Colonic mucosa (tissue), 4 donors: ENCODE data around the gene TENM4. TPM values are rescaled to one million over a fixed set of nuclear protein-coding genes. Genes with fewer than 3 reads are reported as not detected.

Experiments
- DNase-seq: peaks from one replicate; pipeline ENCODE4 v3.0.0-alpha.2; 2020
- H3K27ac ChIP-seq: fragments of 200-600 bp; one replicate; pipeline ENCODE4 v1.8.0; 2021
- H3K27me3 ChIP-seq: fragments of 200-600 bp; one replicate; pipeline ENCODE4 v1.8.0; 2021
- H3K36me3 ChIP-seq: fragments of 200-600 bp; one replicate; pipeline ENCODE4 v1.8.0; 2021
- H3K4me1 ChIP-seq: fragments of 200-600 bp; one replicate; pipeline ENCODE4 v1.8.0; 2021; ENCODE audit warnings: mild to moderate bottlenecking
- H3K4me3 ChIP-seq: fragments of 200-600 bp; one replicate; pipeline ENCODE4 v1.8.0; 2021
- H3K9ac ChIP-seq, 2 donors: one replicate each; pipeline ENCODE4 v1.7.0; 2013; ENCODE audit warnings: control low read depth in 2 of 2, low read depth in 2 of 2, low read length in 2 of 2
- H3K9me3 ChIP-seq: fragments of 200-600 bp; one replicate; pipeline ENCODE4 v1.8.0; 2021
- intact Hi-C: fragments of 100-400 bp; cut with DNase I; formaldehyde crosslinking; loops from one replicate; pipeline ENCODE4 v1.14.1; 2022
- total RNA-seq, 2 donors: library from RNA; stranded (reverse); fragmentation: NEBNext Ultra II Directional in 1 of 2; extraction: Animal tissue kit (Norgen Biotek cat#: 25700) in 1 of 2; gene quantifications; one replicate each; pipeline ENCODE4 v1.2.1, GENCODE V29; 2021
- TF ChIP-seq, protein P1 (sequence below): fragments of 200-600 bp; IDR thresholded peaks from one replicate; pipeline ENCODE4 v1.8.0; 2022; ENCODE audit warnings: antibody characterized with exemption, mild to moderate bottlenecking
- donor health status: healthy.
- donor health status: DM: no; HTN: no; CAD: no.
- donor health status: DM: no; HTN: no; CAD: no.

Gene TENM4
- total RNA-seq, 2 donors from 2014 or later, result 0.48 to 1.2 TPM

DNA sequence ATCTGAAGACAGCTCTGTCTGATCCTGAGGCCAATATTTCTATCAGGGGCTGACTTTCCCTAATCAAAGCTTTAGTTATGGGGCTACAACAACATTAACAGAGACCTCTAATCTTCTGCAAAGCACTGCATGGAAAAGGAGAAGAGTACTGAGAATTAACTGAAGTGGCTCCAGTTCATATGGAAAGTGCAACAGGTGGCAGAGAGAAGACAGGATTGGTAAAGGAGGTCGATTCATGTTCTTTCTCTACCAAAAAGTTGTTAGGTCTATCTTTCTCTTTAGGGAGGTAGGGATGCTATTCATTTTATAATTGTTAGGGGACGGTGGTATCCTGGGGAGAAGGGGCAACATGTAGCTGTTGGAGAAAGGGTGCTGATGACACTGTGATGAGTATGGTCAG lies 633.5 kb downstream of the TENM4 start:
- no peaks in the 10 kb centered on the region for H3K9me3 ChIP-seq
- H3K4me3 ChIP-seq, result no peak overlapping the region
- TF ChIP-seq, protein P1, sequence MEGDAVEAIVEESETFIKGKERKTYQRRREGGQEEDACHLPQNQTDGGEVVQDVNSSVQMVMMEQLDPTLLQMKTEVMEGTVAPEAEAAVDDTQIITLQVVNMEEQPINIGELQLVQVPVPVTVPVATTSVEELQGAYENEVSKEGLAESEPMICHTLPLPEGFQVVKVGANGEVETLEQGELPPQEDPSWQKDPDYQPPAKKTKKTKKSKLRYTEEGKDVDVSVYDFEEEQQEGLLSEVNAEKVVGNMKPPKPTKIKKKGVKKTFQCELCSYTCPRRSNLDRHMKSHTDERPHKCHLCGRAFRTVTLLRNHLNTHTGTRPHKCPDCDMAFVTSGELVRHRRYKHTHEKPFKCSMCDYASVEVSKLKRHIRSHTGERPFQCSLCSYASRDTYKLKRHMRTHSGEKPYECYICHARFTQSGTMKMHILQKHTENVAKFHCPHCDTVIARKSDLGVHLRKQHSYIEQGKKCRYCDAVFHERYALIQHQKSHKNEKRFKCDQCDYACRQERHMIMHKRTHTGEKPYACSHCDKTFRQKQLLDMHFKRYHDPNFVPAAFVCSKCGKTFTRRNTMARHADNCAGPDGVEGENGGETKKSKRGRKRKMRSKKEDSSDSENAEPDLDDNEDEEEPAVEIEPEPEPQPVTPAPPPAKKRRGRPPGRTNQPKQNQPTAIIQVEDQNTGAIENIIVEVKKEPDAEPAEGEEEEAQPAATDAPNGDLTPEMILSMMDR, result no peak
- no peak for DNase-seq
- no peaks in the 10 kb centered on the region for H3K27me3 ChIP-seq
- intact Hi-C loops, result no loop called here
- no peak overlapping the region for H3K9ac ChIP-seq
- H3K27ac ChIP-seq, result no peak overlapping the region
- H3K4me1 ChIP-seq, result peaks cover 14% of the 10 kb centered on the region
- no peaks in the 10 kb centered on the region for H3K36me3 ChIP-seq

GRCh38 chr11:78806214-78807004 lies 634.4 kb downstream of the TENM4 start:
- H3K27ac ChIP-seq, result no peak overlapping the region
- H3K9me3 ChIP-seq, result no peaks in the 10 kb centered on the region
- peaks cover 18% of the 10 kb centered on the region for H3K4me1 ChIP-seq
- H3K4me3 ChIP-seq, result no peak overlapping the region
- DNase-seq, result no peak
- no peak overlapping the region for H3K9ac ChIP-seq
- no peaks in the 10 kb centered on the region for H3K36me3 ChIP-seq
- TF ChIP-seq, protein P1, result no peak
- no peaks in the 10 kb centered on the region for H3K27me3 ChIP-seq
- intact Hi-C loops, result no loop called here

DNA sequence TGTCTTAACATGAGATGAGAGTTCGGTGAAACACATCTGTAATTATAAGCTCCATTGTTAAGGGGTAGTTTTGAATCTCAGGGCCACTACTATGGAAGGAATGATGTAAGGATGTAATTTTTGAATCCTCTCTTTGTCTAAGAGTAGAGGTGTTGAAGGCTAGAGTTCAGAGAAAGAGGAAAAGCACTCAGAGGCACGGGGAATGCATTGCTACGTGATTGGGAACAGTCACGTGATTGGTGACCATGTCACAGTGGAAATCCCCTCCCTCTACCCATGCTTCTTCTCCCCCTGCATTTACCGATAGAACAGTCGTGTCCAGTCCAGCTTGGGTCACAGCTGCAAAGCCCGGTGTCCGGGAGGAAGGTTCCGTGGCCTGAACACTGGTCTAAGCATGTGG lies 635.8 kb downstream of the TENM4 start:
- H3K9ac ChIP-seq, result no peak overlapping the region
- H3K27me3 ChIP-seq, result no peaks in the 10 kb centered on the region
- H3K4me3 ChIP-seq, result no peak overlapping the region
- H3K27ac ChIP-seq, result no peak overlapping the region
- no peaks in the 10 kb centered on the region for H3K9me3 ChIP-seq
- DNase-seq, result no peak
- no peaks in the 10 kb centered on the region for H3K36me3 ChIP-seq
- intact Hi-C loops, result no loop called here
- TF ChIP-seq, protein P1, result no peak
- peaks cover 15% of the 10 kb centered on the region for H3K4me1 ChIP-seq

DNA sequence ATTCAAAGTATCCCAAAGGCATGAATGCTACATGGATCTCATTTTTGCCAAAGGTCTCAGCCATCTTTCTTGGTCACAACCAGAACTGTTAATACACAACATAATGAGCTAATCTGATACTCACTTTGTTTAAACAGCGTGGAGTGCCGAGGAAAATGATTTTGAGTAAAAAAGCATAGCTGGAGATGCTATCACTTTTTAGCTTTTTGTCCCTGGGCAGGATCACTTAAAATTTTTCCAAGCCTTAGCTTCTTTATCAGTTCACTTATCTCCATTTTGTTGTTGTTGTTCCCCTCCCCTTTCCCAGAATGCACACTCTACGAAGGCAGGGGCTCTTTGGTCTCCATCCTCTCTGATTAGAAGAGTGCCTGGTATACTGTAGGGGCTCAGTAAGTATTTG lies 636.8 kb downstream of the TENM4 start:
- no peak overlapping the region for H3K27ac ChIP-seq
- peaks cover 5% of the 10 kb centered on the region for H3K4me1 ChIP-seq
- no peak overlapping the region for H3K9ac ChIP-seq
- H3K27me3 ChIP-seq, result no peaks in the 10 kb centered on the region
- intact Hi-C loops, result no loop called here
- no peak overlapping the region for H3K4me3 ChIP-seq
- DNase-seq, result no peak
- no peaks in the 10 kb centered on the region for H3K36me3 ChIP-seq
- no peaks in the 10 kb centered on the region for H3K9me3 ChIP-seq
- TF ChIP-seq, protein P1, result no peak

- TF ChIP-seq, protein P1, result no peak
- intact Hi-C loops, result no loop called here
Measured at GRCh38 chr11:78802058-78802761, 638.6 kb downstream of the TENM4 start.

More at GRCh38 chr11:78802058-78802761, 638.6 kb downstream of the TENM4 start:
- no peak overlapping the region for H3K4me3 ChIP-seq
- H3K27ac ChIP-seq, result peak overlapping the region; percentile 18
- DNase-seq, result no peak
- H3K36me3 ChIP-seq, result no peaks in the 10 kb centered on the region
- no peak overlapping the region for H3K9ac ChIP-seq
- H3K4me1 ChIP-seq, result peaks cover 4% of the 10 kb centered on the region
- no peaks in the 10 kb centered on the region for H3K27me3 ChIP-seq
- no peaks in the 10 kb centered on the region for H3K9me3 ChIP-seq
